ENCODE data around the gene SFTA2.
A peak's percentile ranks its signal among the peaks of the same experiment; 100 is the strongest.

SFTA2 gene

DNA sequence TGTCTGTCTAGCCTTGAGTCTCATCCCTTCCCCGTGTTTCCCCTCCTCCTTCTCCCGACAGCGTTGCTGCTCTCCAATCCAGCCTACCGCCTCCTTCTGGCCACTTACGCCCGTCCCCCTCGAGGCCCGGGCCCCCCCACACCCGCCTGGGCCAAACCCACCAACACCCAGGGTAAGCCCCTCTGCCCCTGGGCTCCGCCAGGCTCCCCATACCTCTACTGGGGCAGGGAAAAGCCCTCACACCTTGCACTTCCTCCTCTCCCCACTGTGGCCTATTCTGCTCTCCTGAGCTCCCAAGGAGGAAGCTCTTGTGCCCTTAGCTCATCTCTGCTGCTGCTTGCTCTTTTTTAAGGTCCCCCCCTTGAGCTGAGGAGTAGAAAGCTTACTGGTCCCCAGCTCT lies 36.6 kb downstream of the SFTA2 start:
- Mint-ChIP-seq H3K27me3 (ENCODE audit: low read depth) (no peaks in the 10 kb centered on the region), H3K9me3 (no peaks in the 10 kb centered on the region), H3K27ac (no peak overlapping the region), H3K4me3 (no peak overlapping the region), H3K36me3 (ENCODE audit: low read depth) (no peaks in the 10 kb centered on the region), H3K4me1 (ENCODE audit: low read depth) (no peaks in the 10 kb centered on the region)
- DNase-seq (ENCODE audit: low spot score): no peak

- Mint-ChIP-seq H3K27ac (no peak overlapping the region), H3K4me3 (no peak overlapping the region), H3K4me1 (ENCODE audit: low read depth) (no peaks in the 10 kb centered on the region), H3K36me3 (ENCODE audit: low read depth) (no peaks in the 10 kb centered on the region), H3K9me3 (no peaks in the 10 kb centered on the region), H3K27me3 (ENCODE audit: low read depth) (no peaks in the 10 kb centered on the region)
- no peak for DNase-seq (ENCODE audit: low spot score)
Measured at GRCh38 chr6:30894935-30895334, 37.0 kb downstream of the SFTA2 start.

GRCh38 chr6:30894381-30894780 lies 37.6 kb downstream of the SFTA2 start:
- Mint-ChIP-seq H3K4me3 (no peak overlapping the region), H3K9me3 (no peaks in the 10 kb centered on the region), H3K27ac (no peak overlapping the region), H3K27me3 (ENCODE audit: low read depth) (no peaks in the 10 kb centered on the region), H3K36me3 (ENCODE audit: low read depth) (no peaks in the 10 kb centered on the region), H3K4me1 (ENCODE audit: low read depth) (no peaks in the 10 kb centered on the region)
- no peak for DNase-seq (ENCODE audit: low spot score)

GRCh38 chr6:30893666-30894065 lies 38.3 kb downstream of the SFTA2 start:
- no peak overlapping the region for H3K4me3 Mint-ChIP-seq
- H3K36me3 Mint-ChIP-seq (ENCODE audit: low read depth): no peaks in the 10 kb centered on the region
- no peaks in the 10 kb centered on the region for H3K4me1 Mint-ChIP-seq (ENCODE audit: low read depth)
- no peaks in the 10 kb centered on the region for H3K9me3 Mint-ChIP-seq
- H3K27me3 Mint-ChIP-seq (ENCODE audit: low read depth): no peaks in the 10 kb centered on the region
- no peak for DNase-seq (ENCODE audit: low spot score)
- H3K27ac Mint-ChIP-seq: no peak overlapping the region

DNA sequence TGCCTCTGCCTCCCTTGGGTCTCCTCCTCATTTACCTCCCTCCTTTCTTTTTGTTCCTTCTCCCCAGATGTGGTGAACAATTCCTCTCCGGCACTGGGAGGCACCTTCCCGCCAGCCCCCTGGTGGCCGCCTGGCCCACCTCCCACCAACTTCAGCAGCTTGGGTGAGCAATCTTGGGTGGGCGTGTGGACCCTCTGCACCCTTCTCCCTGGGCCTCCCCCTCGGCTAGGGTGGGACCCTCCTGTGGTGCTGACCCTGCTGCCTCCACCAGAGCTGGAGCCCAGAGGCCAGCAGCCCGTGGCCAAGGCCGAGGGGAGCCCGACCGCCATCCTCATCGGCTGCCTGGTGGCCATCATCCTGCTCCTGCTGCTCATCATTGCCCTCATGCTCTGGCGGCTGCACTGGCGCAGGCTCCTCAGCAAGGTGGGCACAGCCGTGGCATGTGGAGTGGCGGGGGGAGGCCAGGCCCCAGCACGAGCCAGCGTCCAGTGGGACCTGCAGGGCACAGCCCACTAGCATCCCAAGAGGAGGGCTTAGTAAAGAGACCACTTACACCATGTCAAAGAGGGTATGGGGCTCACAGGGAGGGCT lies 38.9 kb downstream of the SFTA2 start:
- no peaks in the 10 kb centered on the region for H3K36me3 Mint-ChIP-seq (ENCODE audit: low read depth)
- H3K4me3 Mint-ChIP-seq: no peak overlapping the region
- no peak overlapping the region for H3K27ac Mint-ChIP-seq
- no peaks in the 10 kb centered on the region for H3K9me3 Mint-ChIP-seq
- no peaks in the 10 kb centered on the region for H3K27me3 Mint-ChIP-seq (ENCODE audit: low read depth)
- H3K4me1 Mint-ChIP-seq (ENCODE audit: low read depth): no peaks in the 10 kb centered on the region
- DNase-seq (ENCODE audit: low spot score): no peak

DNA sequence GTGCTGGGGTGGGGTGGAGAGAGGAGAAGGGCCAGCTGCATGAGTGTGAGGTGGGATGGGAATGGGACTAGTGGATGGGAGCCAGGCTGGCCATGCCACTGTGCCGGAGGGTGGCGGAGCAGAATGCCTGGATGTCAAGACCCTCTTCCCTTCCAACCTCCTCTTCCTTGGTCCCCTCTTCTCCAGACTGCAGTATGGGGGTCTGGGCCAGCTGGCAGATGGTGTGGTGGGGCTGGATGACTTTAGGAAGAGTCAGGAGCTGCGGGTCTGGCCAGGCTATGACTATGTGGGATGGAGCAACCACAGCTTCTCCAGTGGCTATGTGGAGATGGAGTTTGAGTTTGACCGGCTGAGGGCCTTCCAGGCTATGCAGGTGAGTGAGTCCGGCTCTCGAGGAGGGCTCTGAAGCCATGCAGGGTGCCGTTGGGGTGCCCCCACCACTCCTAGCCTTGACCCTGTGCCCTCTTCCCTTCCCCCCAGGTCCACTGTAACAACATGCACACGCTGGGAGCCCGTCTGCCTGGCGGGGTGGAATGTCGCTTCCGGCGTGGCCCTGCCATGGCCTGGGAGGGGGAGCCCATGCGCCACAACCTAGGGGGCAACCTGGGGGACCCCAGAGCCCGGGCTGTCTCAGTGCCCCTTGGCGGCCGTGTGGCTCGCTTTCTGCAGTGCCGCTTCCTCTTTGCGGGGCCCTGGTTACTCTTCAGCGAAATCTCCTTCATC lies 40.0 kb downstream of the SFTA2 start:
- no peaks in the 10 kb centered on the region for H3K9me3 Mint-ChIP-seq
- H3K36me3 Mint-ChIP-seq (ENCODE audit: low read depth): no peaks in the 10 kb centered on the region
- no peak overlapping the region for H3K4me3 Mint-ChIP-seq
- no peaks in the 10 kb centered on the region for H3K4me1 Mint-ChIP-seq (ENCODE audit: low read depth)
- H3K27me3 Mint-ChIP-seq (ENCODE audit: low read depth): no peaks in the 10 kb centered on the region
- no peak overlapping the region for H3K27ac Mint-ChIP-seq
- DNase-seq (ENCODE audit: low spot score): no peak

- no peak overlapping the region for H3K4me3 Mint-ChIP-seq
Measured at GRCh38 chr6:30891450-30891723, 40.6 kb downstream of the SFTA2 start.

DNA sequence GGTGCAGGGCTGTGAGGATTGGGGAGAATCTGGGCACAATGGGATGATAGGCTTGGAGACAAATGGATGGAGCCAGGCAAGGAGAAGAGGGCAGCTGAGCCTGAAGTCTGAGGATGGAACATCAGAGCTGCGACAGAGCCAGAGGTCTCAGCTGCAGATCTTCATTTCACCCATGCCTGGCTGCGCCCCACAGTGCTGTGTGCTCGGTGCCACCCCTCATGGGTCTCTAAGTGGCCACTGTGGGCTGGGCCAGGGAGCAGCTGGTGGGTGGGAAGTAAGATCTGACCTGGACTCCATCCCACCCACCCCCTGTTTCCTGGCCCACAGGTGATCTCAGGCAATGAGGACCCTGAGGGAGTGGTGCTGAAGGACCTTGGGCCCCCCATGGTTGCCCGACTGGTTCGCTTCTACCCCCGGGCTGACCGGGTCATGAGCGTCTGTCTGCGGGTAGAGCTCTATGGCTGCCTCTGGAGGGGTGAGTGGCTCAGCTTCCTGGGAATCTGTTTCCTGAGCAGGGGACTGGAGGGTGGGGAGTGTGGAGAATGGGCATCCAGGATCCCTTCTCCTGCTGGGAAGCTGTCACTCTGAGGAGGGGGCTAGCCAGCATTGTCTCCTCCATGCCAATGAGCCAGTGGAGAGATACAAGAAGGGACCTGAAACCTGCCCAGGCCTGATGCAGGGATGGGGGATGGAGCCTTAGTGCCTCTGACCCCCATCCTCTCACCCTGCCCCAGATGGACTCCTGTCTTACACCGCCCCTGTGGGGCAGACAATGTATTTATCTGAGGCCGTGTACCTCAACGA lies 41.1 kb downstream of the SFTA2 start:
- Mint-ChIP-seq H3K27me3 (ENCODE audit: low read depth) (no peaks in the 10 kb centered on the region), H3K9me3 (no peaks in the 10 kb centered on the region), H3K4me3 (no peak overlapping the region), H3K27ac (no peak overlapping the region), H3K4me1 (ENCODE audit: low read depth) (peaks cover 3% of the 10 kb centered on the region), H3K36me3 (ENCODE audit: low read depth) (no peaks in the 10 kb centered on the region)
- DNase-seq (ENCODE audit: low spot score): no peak

More at GRCh38 chr6:30891450-30891723, 40.6 kb downstream of the SFTA2 start:
- no peaks in the 10 kb centered on the region for H3K4me1 Mint-ChIP-seq (ENCODE audit: low read depth)
- no peak overlapping the region for H3K27ac Mint-ChIP-seq
- no peaks in the 10 kb centered on the region for H3K27me3 Mint-ChIP-seq (ENCODE audit: low read depth)
- no peak for DNase-seq (ENCODE audit: low spot score)
- no peaks in the 10 kb centered on the region for H3K36me3 Mint-ChIP-seq (ENCODE audit: low read depth)
- no peaks in the 10 kb centered on the region for H3K9me3 Mint-ChIP-seq

- no peaks in the 10 kb centered on the region for H3K36me3 Mint-ChIP-seq (ENCODE audit: low read depth)
- H3K4me3 Mint-ChIP-seq: no peak overlapping the region
Measured at GRCh38 chr6:30889921-30890645, 41.9 kb downstream of the SFTA2 start.

GRCh38 chr6:30889496-30889885 lies 42.5 kb downstream of the SFTA2 start:
- Mint-ChIP-seq H3K4me3 (no peak overlapping the region), H3K9me3 (no peaks in the 10 kb centered on the region), H3K36me3 (ENCODE audit: low read depth) (no peaks in the 10 kb centered on the region), H3K27me3 (ENCODE audit: low read depth) (no peaks in the 10 kb centered on the region), H3K4me1 (ENCODE audit: low read depth) (peaks cover 9% of the 10 kb centered on the region), H3K27ac (no peak overlapping the region)
- no peak for DNase-seq (ENCODE audit: low spot score)

More at GRCh38 chr6:30889921-30890645, 41.9 kb downstream of the SFTA2 start:
- no peak overlapping the region for H3K27ac Mint-ChIP-seq
- DNase-seq (ENCODE audit: low spot score): no peak
- peaks cover 9% of the 10 kb centered on the region for H3K4me1 Mint-ChIP-seq (ENCODE audit: low read depth)
- H3K9me3 Mint-ChIP-seq: no peaks in the 10 kb centered on the region
- H3K27me3 Mint-ChIP-seq (ENCODE audit: low read depth): no peaks in the 10 kb centered on the region

- Mint-ChIP-seq H3K27me3 (ENCODE audit: low read depth) (no peaks in the 10 kb centered on the region), H3K36me3 (ENCODE audit: low read depth) (no peaks in the 10 kb centered on the region), H3K9me3 (no peaks in the 10 kb centered on the region), H3K4me1 (ENCODE audit: low read depth) (peaks cover 9% of the 10 kb centered on the region), H3K4me3 (no peak overlapping the region), H3K27ac (no peak overlapping the region)
- no peak for DNase-seq (ENCODE audit: low spot score)
Measured at GRCh38 chr6:30888816-30889495, 43.0 kb downstream of the SFTA2 start.

DNA sequence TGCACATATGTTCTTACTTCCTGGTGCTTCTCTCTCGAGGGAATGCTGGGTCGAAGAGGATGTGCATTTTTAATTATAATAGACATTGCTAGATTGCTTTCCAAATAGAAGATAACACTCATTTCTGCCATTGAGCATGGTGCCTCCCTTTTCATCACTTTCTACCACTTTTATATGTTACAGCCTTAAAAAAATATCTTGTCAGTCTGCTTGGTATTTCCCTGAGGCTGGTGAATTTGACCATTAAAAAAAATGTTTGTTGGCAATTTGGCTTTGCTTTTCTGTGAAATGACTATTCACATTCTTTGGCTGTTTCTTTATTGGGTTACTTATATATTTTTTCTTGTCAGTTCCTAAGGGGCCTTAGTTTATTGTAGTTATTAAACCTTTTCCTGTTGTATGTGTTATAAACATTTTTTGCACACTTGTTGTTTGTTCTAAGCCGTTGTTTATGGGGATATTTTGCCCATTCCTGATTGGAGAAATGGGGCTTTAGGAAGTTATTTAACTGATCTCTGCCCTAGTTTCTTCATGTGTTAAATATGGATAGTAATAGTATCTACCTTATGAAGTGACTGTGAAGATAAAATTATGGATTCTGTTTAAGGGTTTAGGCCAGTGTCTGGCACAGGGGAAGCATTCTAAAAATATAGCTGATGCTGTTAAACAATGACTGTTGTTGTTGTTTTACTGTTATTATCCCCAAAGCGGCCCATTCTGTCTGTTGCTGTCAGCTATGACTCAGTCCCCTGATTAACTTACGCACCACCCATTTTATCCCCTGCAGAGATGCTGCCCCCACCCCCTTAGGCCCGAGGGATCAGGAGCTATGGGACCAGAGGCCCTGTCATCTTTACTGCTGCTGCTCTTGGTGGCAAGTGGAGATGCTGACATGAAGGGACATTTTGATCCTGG lies 43.8 kb downstream of the SFTA2 start:
- H3K36me3 Mint-ChIP-seq (ENCODE audit: low read depth): no peaks in the 10 kb centered on the region
- DNase-seq (ENCODE audit: low spot score): no peak
- H3K27me3 Mint-ChIP-seq (ENCODE audit: low read depth): no peaks in the 10 kb centered on the region
- no peaks in the 10 kb centered on the region for H3K9me3 Mint-ChIP-seq
- peaks cover 14% of the 10 kb centered on the region for H3K4me1 Mint-ChIP-seq (ENCODE audit: low read depth)
- H3K27ac Mint-ChIP-seq: no peak overlapping the region
- H3K4me3 Mint-ChIP-seq: no peak overlapping the region

GRCh38 chr6:30886897-30887255 lies 45.1 kb downstream of the SFTA2 start:
- Mint-ChIP-seq H3K4me3 (peak overlapping the region; percentile 0), H3K9me3 (no peaks in the 10 kb centered on the region), H3K36me3 (ENCODE audit: low read depth) (no peaks in the 10 kb centered on the region), H3K4me1 (ENCODE audit: low read depth) (peaks cover 17% of the 10 kb centered on the region), H3K27me3 (ENCODE audit: low read depth) (peaks cover 2% of the 10 kb centered on the region), H3K27ac (no peak overlapping the region)
- no peak for DNase-seq (ENCODE audit: low spot score)

Measured in T-helper 2 cell treated with Interferon-gamma antibody and Interleukin-4, amounts not matched to agents 5 μg/mL and 100 μg/mL, for 36 hours (primary cell).